K562 (cell line): Measurements from ENCODE around the gene SAP130. TPM values are rescaled to one million over a fixed set of nuclear protein-coding genes. Genes with fewer than 3 reads are reported as not detected.

ENCODE experiments used
- BRD9 ChIP-seq: fragments of 450-650 bp; IDR thresholded peaks from 2 replicates; pipeline ENCODE4 v1.6.1; 2018; ENCODE audit warnings: low read depth; ENCODE audit not compliant: partially characterized antibody
- NFXL1 ChIP-seq: fragments of 450-650 bp; formaldehyde crosslinking; IDR thresholded peaks from 2 replicates; pipeline ENCODE4 v1.4.0; 2021; ENCODE audit warnings: mild to moderate bottlenecking
- PKNOX1 ChIP-seq: fragments of 450-650 bp; IDR thresholded peaks from 2 replicates; pipeline ENCODE4 v1.6.1; 2016
- PML ChIP-seq: IDR thresholded peaks from 2 replicates; pipeline ENCODE4 v1.6.1; 2012; ENCODE audit warnings: low read length, inconsistent platforms
- RBM22 ChIP-seq: fragments of 200-400 bp; formaldehyde crosslinking; IDR thresholded peaks from 2 replicates; pipeline ENCODE4 v1.6.1; 2018; ENCODE audit warnings: low read length, low read depth; ENCODE audit not compliant: poor library complexity, severe bottlenecking
- TAF7 ChIP-seq: fragments of 450-650 bp; IDR thresholded peaks from 2 replicates; pipeline ENCODE4 v1.6.1; 2016; ENCODE audit warnings: missing genetic modification characterization, missing compliant biosample characterization
- TFE3 ChIP-seq: fragments of 450-650 bp; formaldehyde crosslinking; IDR thresholded peaks from 2 replicates; pipeline ENCODE4 v1.4.0; 2020; ENCODE audit warnings: mild to moderate bottlenecking, mixed read lengths
- ZBTB9 ChIP-seq: fragments of 450-650 bp; formaldehyde crosslinking; IDR thresholded peaks from 2 replicates; pipeline ENCODE4 v1.4.0; 2020; ENCODE audit warnings: mild to moderate bottlenecking, moderate library complexity
- ZNF12 ChIP-seq: sonication (generic); formaldehyde crosslinking; IDR thresholded peaks from 2 replicates; pipeline ENCODE4 v1.4.0; 2020; ENCODE audit warnings: mild to moderate bottlenecking, missing genetic modification reagents
- ZNF318 ChIP-seq, 2 experiments: fragments of 450-650 bp; IDR thresholded peaks; 2 replicates each; pipeline ENCODE4 v1.6.1; 2016; ENCODE audit warnings: mild to moderate bottlenecking in 2 of 2, borderline replicate concordance in 1 of 2, low read depth in 1 of 2, moderate library complexity in 1 of 2
- ZNF717 ChIP-seq: fragments of 250-450 bp; sonication (Bioruptor Pico); IDR thresholded peaks from 2 replicates; pipeline ENCODE4 v1.5.0; 2021
- polyA plus RNA-seq, 8 experiments: library from polyadenylated mRNA; depleted of rRNA in 4 of 8; stranded (reverse) in 5 of 8; unstranded in 3 of 8; fragments of >200 nt; fragmentation: Nextera tagmentation in 2 of 8; fragmentation: Illumina TruSeq in 1 of 8; extraction: Ambion mirVana in 2 of 8; extraction: Trizol in 1 of 8; gene quantifications; 2 replicates each; pipeline versions ENCODE4 v1.2.1 to v1.2.3, GENCODE V29; 2011 to 2014; ENCODE audit warnings: inconsistent platforms in 1 of 8, missing spikeins in 1 of 8
- total RNA-seq, 7 experiments: library from RNA; depleted of rRNA in 6 of 7; stranded (reverse); fragments of >200 nt in 6 of 7; fragmentation: Illumina TruSeq in 2 of 7; extraction: Trizol in 2 of 7; gene quantifications; 2 replicates each; pipeline versions ENCODE4 v1.2.1 to v1.2.3, GENCODE V29; 2011 to 2021; ENCODE audit warnings: low replicate concordance in 1 of 7

Gene SAP130
- total and polyA plus RNA-seq, 9 of the 15 experiments (the other 6 are each of a cell fraction or from before 2014, with no cell fraction given) = 4.5 to 33.4 (median 7.4) TPM

- no peak for TF ChIP-seq ZNF318 (IDR thresholded peaks at IDR 0.05; ENCODE audit: borderline replicate concordance in 1 of 2, low read depth in 1 of 2)
- TF ChIP-seq PML = peak; percentile 25; the same call in 1 of the 2 replicates
- no peak for TF ChIP-seq PKNOX1
- no peak for TF ChIP-seq BRD9
- TF ChIP-seq ZNF717 = no peak
- TF ChIP-seq ZNF12 (CRISPR knock-in tag) = peak; percentile 62; the same call in 1 of the 2 replicates
- TF ChIP-seq NFXL1 = no peak
- no peak for TF ChIP-seq TFE3 (CRISPR knock-in tag)
- TF ChIP-seq ZBTB9 (CRISPR knock-in tag) = peak; percentile 68; the same call in 1 of the 2 replicates
- no peak for TF ChIP-seq TAF7 (tag)
- peak; percentile 39 for TF ChIP-seq RBM22
Measured at GRCh38 chr2:128027801-128028667, at the start of gene SAP130 (continued).
